HL-60 (cell line): ENCODE data around the gene IGSF9B.

Experiments used
- DNase-seq, 2 experiments: peaks; one replicate each; pipeline ENCODE4 v3.0.0-alpha.2; 2010 to 2020; ENCODE audit warnings: low read depth in 1 of 2, low spot score in 1 of 2
- H3K27ac ChIP-seq: fragments of 250-450 bp; sonication (Bioruptor Pico); replicated peaks from 2 replicates; pipeline ENCODE4 v1.5.1; 2020; ENCODE audit warnings: mild to moderate bottlenecking, moderate library complexity
- H3K27me3 ChIP-seq: fragments of 250-450 bp; sonication (Bioruptor Pico); 2 replicates; pipeline ENCODE4 v1.5.1; 2021; ENCODE audit warnings: mild to moderate bottlenecking, moderate library complexity; ENCODE audit not compliant: insufficient read depth, poor library complexity, severe bottlenecking
- H3K4me3 ChIP-seq: replicated peaks from 2 replicates; pipeline ENCODE4 v1.5.1; 2011; ENCODE audit warnings: mild to moderate bottlenecking, control low read depth, low read length; ENCODE audit not compliant: insufficient read depth
- CTCF ChIP-seq: IDR thresholded peaks from one replicate; pipeline ENCODE4 v1.5.1; 2011; ENCODE audit warnings: low read length, control low read depth, inconsistent platforms; ENCODE audit not compliant: insufficient read depth
- GABPA ChIP-seq: IDR thresholded peaks from 2 replicates; pipeline ENCODE4 v1.6.1; 2012; ENCODE audit warnings: low read depth
- POLR2AphosphoS5 ChIP-seq: IDR thresholded peaks from 2 replicates; pipeline ENCODE4 v1.6.1; 2012; ENCODE audit warnings: low read depth
- REST ChIP-seq: IDR thresholded peaks from 2 replicates; pipeline ENCODE4 v1.6.1; 2012; ENCODE audit warnings: low read depth; ENCODE audit not compliant: insufficient replicate concordance
- SPI1 ChIP-seq: IDR thresholded peaks from 2 replicates; pipeline ENCODE4 v1.6.1; 2012; ENCODE audit warnings: low read depth, mild to moderate bottlenecking, borderline replicate concordance

IGSF9B gene

GRCh38 chr11:133896028-133896427 is 60.7 kb downstream of the IGSF9B start:
- no peak overlapping the region for H3K27ac ChIP-seq
- TF ChIP-seq POLR2AphosphoS5 = no peak
- TF ChIP-seq REST = no peak
- TF ChIP-seq GABPA = no peak
- TF ChIP-seq SPI1 = no peak
- no peak for TF ChIP-seq CTCF
- no peak for DNase-seq
- H3K27me3 ChIP-seq = no peaks in the 10 kb centered on the region
- no peak overlapping the region for H3K4me3 ChIP-seq

- no peak overlapping the region for H3K27ac ChIP-seq
- no peak overlapping the region for H3K4me3 ChIP-seq
- no peak for DNase-seq
- no peak for TF ChIP-seq REST
- TF ChIP-seq GABPA = no peak
- no peak for TF ChIP-seq SPI1
- TF ChIP-seq POLR2AphosphoS5 = no peak
- TF ChIP-seq CTCF = no peak
- H3K27me3 ChIP-seq = no peaks in the 10 kb centered on the region
Measured at GRCh38 chr11:133895551-133895950, 61.2 kb downstream of the IGSF9B start.

GRCh38 chr11:133895061-133895479 is 61.7 kb downstream of the IGSF9B start:
- no peaks in the 10 kb centered on the region for H3K27me3 ChIP-seq
- no peak overlapping the region for H3K27ac ChIP-seq
- DNase-seq = no peak

More at GRCh38 chr11:133895061-133895479, 61.7 kb downstream of the IGSF9B start:
- TF ChIP-seq POLR2AphosphoS5 = no peak
- no peak for TF ChIP-seq CTCF
- no peak for TF ChIP-seq GABPA
- TF ChIP-seq SPI1 = no peak
- TF ChIP-seq REST = no peak
- H3K4me3 ChIP-seq = no peak overlapping the region
